Activated naive CD4-positive, alpha-beta T cell treated with anti-CD3 and anti-CD28 coated beads, Interleukin-2, amount 50 U/mL, for 72 hours (primary cell): ENCODE data around the gene C20orf204. TPM values are rescaled to one million over a fixed set of nuclear protein-coding genes. Genes with fewer than 3 reads are reported as not detected.

Source experiments
- ATAC-seq, 2 donors: fragments of 150-1000 bp; cut with Tn5 transposase; 2 replicates each; pipeline ENCODE4 v1.10.0; 2021; ENCODE audit warnings: mild to moderate bottlenecking in 2 of 2, moderate library complexity in 2 of 2
- DNase-seq, 2 donors: peaks; one replicate each; pipeline ENCODE4 v3.0.0; 2021 to 2022; ENCODE audit warnings: low spot score in 2 of 2
- H3K27ac Mint-ChIP-seq, 2 donors: one replicate each; pipeline ENCODE4 v1.8.0; 2022; ENCODE audit warnings: mild to moderate bottlenecking in 2 of 2, mixed read lengths in 2 of 2
- H3K36me3 Mint-ChIP-seq, 2 donors: one replicate each; pipeline ENCODE4 v1.8.0; 2022; ENCODE audit warnings: mixed read lengths in 2 of 2
- H3K9me3 Mint-ChIP-seq, 2 donors: one replicate each; pipeline ENCODE4 v1.8.0; 2022; ENCODE audit warnings: mixed read lengths in 2 of 2
- total RNA-seq, 2 donors: library from RNA; stranded (reverse); gene quantifications; one replicate each; pipeline ENCODE4 v1.2.3, GENCODE V29; 2022

C20orf204 gene
- total RNA-seq, 2 donors from 2014 or later = 14.2 to 18.8 TPM

- Mint-ChIP-seq H3K9me3 (no peaks in the 10 kb centered on the region), H3K27ac (peak overlapping the region; percentile 79 to 82), H3K36me3 (no peaks in the 10 kb centered on the region)
- ATAC-seq = peak in 1 of 2 donors; percentile 12
- no peak for DNase-seq
These were observed 590 bp downstream of the C20orf204 start for GRCh38 chr20:64036346-64037198.

- no peak for DNase-seq
These were observed 1.2 kb downstream of the C20orf204 start for GRCh38 chr20:64037199-64037497.

GRCh38 chr20:64037498-64038213 lies 1.7 kb downstream of the C20orf204 start:
- Mint-ChIP-seq H3K27ac (peak overlapping the region; percentile 79 to 82), H3K36me3 (no peaks in the 10 kb centered on the region), H3K9me3 (no peaks in the 10 kb centered on the region)
- ATAC-seq (peak in 1 of 2 donors; percentile 7), DNase-seq (peak in 1 of 2 donors; percentile 52)

More at GRCh38 chr20:64037199-64037497, 1.2 kb downstream of the C20orf204 start:
- no peaks in the 10 kb centered on the region for H3K36me3 Mint-ChIP-seq
- H3K27ac Mint-ChIP-seq = peak overlapping the region; percentile 79 to 82
- no peak for ATAC-seq
- no peaks in the 10 kb centered on the region for H3K9me3 Mint-ChIP-seq

- H3K9me3 Mint-ChIP-seq = no peaks in the 10 kb centered on the region
- peak in 1 of 2 donors; percentile 60 for DNase-seq
- ATAC-seq = peak; percentile 17 to 44
- H3K36me3 Mint-ChIP-seq = no peaks in the 10 kb centered on the region
- H3K27ac Mint-ChIP-seq = no peak overlapping the region
These were observed 2.2 kb downstream of the C20orf204 start for GRCh38 chr20:64038224-64038564.

GRCh38 chr20:64038565-64039292 lies 2.7 kb downstream of the C20orf204 start:
- Mint-ChIP-seq H3K27ac (peak overlapping the region in 1 of 2 donors; percentile 59), H3K9me3 (no peaks in the 10 kb centered on the region), H3K36me3 (no peaks in the 10 kb centered on the region)
- peak; percentile 62 to 65 for ATAC-seq
- peak; percentile 79 to 85 for DNase-seq

GRCh38 chr20:64039293-64040160 lies 3.5 kb downstream of the C20orf204 start:
- Mint-ChIP-seq H3K27ac (peak overlapping the region in 1 of 2 donors; percentile 59), H3K9me3 (no peaks in the 10 kb centered on the region), H3K36me3 (no peaks in the 10 kb centered on the region)
- DNase-seq (no peak), ATAC-seq (no peak)

- Mint-ChIP-seq H3K36me3 (no peaks in the 10 kb centered on the region), H3K27ac (no peak overlapping the region), H3K9me3 (no peaks in the 10 kb centered on the region)
- no peak for ATAC-seq
- no peak for DNase-seq
These were observed 4.5 kb downstream of the C20orf204 start for GRCh38 chr20:64040231-64041039.

- no peak for ATAC-seq
- Mint-ChIP-seq H3K27ac (peak overlapping the region; percentile 19 to 78), H3K9me3 (no peaks in the 10 kb centered on the region), H3K36me3 (no peaks in the 10 kb centered on the region)
- DNase-seq = no peak
These were observed 5.2 kb downstream of the C20orf204 start for GRCh38 chr20:64041040-64041780.

GRCh38 chr20:64041781-64042053 lies 5.7 kb downstream of the C20orf204 start:
- no peak for ATAC-seq
- H3K27ac Mint-ChIP-seq = peak overlapping the region in 1 of 2 donors; percentile 78

GRCh38 chr20:64042054-64042781 lies 6.2 kb downstream of the C20orf204 start:
- no peak for ATAC-seq
- Mint-ChIP-seq H3K9me3 (no peaks in the 10 kb centered on the region), H3K27ac (peak overlapping the region; percentile 57 to 78), H3K36me3 (no peaks in the 10 kb centered on the region)
- no peak for DNase-seq

More at GRCh38 chr20:64041781-64042053, 5.7 kb downstream of the C20orf204 start:
- Mint-ChIP-seq H3K36me3 (no peaks in the 10 kb centered on the region), H3K9me3 (no peaks in the 10 kb centered on the region)
- no peak for DNase-seq

GRCh38 chr20:64043768-64044167 lies 7.8 kb downstream of the C20orf204 start:
- Mint-ChIP-seq H3K27ac (peak overlapping the region in 1 of 2 donors; percentile 48), H3K9me3 (no peaks in the 10 kb centered on the region)
- ATAC-seq = no peak

GRCh38 chr20:64044484-64045247 lies 8.7 kb downstream of the C20orf204 start:
- H3K9me3 Mint-ChIP-seq = no peaks in the 10 kb centered on the region
- H3K36me3 Mint-ChIP-seq = no peaks in the 10 kb centered on the region
- H3K27ac Mint-ChIP-seq = peak overlapping the region in 1 of 2 donors; percentile 48
- ATAC-seq (no peak), DNase-seq (no peak)

More at GRCh38 chr20:64043768-64044167, 7.8 kb downstream of the C20orf204 start:
- no peaks in the 10 kb centered on the region for H3K36me3 Mint-ChIP-seq
- DNase-seq = no peak

GRCh38 chr20:64045346-64046011 lies 9.5 kb downstream of the C20orf204 start:
- no peak overlapping the region for H3K27ac Mint-ChIP-seq
- H3K9me3 Mint-ChIP-seq = no peaks in the 10 kb centered on the region
- no peaks in the 10 kb centered on the region for H3K36me3 Mint-ChIP-seq
- DNase-seq (no peak), ATAC-seq (no peak)
